H9 (cell line): ENCODE measurements around the gene TMEM120B. TPM values are rescaled to one million over a fixed set of nuclear protein-coding genes. Genes with fewer than 3 reads are reported as not detected.

ENCODE experiments used
- DNase-seq: peaks from one replicate; pipeline ENCODE4 v3.0.0-alpha.2; 2017
- H2AFZ ChIP-seq: one replicate; pipeline ENCODE4 v1.6.1; 2013; ENCODE audit warnings: mild to moderate bottlenecking, low read length, control low read depth, moderate library complexity
- H2AK5ac ChIP-seq: 2 replicates; pipeline ENCODE4 v1.6.1; 2013; ENCODE audit warnings: low read length, control low read depth, mixed read lengths; ENCODE audit not compliant: insufficient read length
- H2BK120ac ChIP-seq: one replicate; pipeline ENCODE4 v1.6.1; 2013; ENCODE audit warnings: low read depth, mild to moderate bottlenecking, low read length, control low read depth, inconsistent platforms; ENCODE audit not compliant: poor library complexity, severe bottlenecking
- H2BK12ac ChIP-seq: 2 replicates; pipeline ENCODE4 v1.6.1; 2013; ENCODE audit warnings: low read length, control low read depth, mixed read lengths, low read depth; ENCODE audit not compliant: insufficient read length
- H2BK15ac ChIP-seq: 2 replicates; pipeline ENCODE4 v1.6.1; 2013; ENCODE audit warnings: low read depth, low read length, control low read depth
- H2BK20ac ChIP-seq: one replicate; pipeline ENCODE4 v1.6.1; 2013; ENCODE audit warnings: low read depth, mild to moderate bottlenecking, low read length, control low read depth, inconsistent platforms; ENCODE audit not compliant: poor library complexity, severe bottlenecking
- H2BK5ac ChIP-seq: 2 replicates; pipeline ENCODE4 v1.6.1; 2013; ENCODE audit warnings: low read length, control low read depth, mixed read lengths; ENCODE audit not compliant: insufficient read length
- H3K14ac ChIP-seq: 2 replicates; pipeline ENCODE4 v1.6.1; 2013; ENCODE audit warnings: low read length, control low read depth; ENCODE audit not compliant: insufficient read depth
- H3K18ac ChIP-seq: 2 replicates; pipeline ENCODE4 v1.6.1; 2013; ENCODE audit warnings: low read depth, mild to moderate bottlenecking, mixed read lengths, low read length, control low read depth; ENCODE audit not compliant: insufficient read length
- H3K23ac ChIP-seq: 2 replicates; pipeline ENCODE4 v1.6.1; 2013; ENCODE audit warnings: low read length, control low read depth, mixed read lengths, low read depth; ENCODE audit not compliant: insufficient read length
- H3K23me2 ChIP-seq: 2 replicates; pipeline ENCODE4 v1.6.1; 2013; ENCODE audit warnings: low read depth, mild to moderate bottlenecking, mixed read lengths, low read length, control low read depth; ENCODE audit not compliant: insufficient read length, poor library complexity, severe bottlenecking
- H3K27ac ChIP-seq: 2 replicates; pipeline ENCODE4 v1.5.1; 2013; ENCODE audit warnings: low read length, control low read depth, mixed read lengths, low read depth; ENCODE audit not compliant: insufficient read length
- H3K27me3 ChIP-seq: 2 replicates; pipeline ENCODE4 v1.6.1; 2013; ENCODE audit warnings: low read length, control low read depth, inconsistent platforms; ENCODE audit not compliant: insufficient read depth
- H3K4ac ChIP-seq: 2 replicates; pipeline ENCODE4 v1.6.1; 2013; ENCODE audit warnings: low read depth, mild to moderate bottlenecking, control low read depth, inconsistent platforms, low read length, moderate library complexity
- H3K4me1 ChIP-seq: 2 replicates; pipeline ENCODE4 v1.6.1; 2013; ENCODE audit warnings: low read length, control low read depth, inconsistent platforms; ENCODE audit not compliant: insufficient read depth
- H3K4me2 ChIP-seq: 2 replicates; pipeline ENCODE4 v1.6.1; 2013; ENCODE audit warnings: low read length, control low read depth, mixed read lengths; ENCODE audit not compliant: insufficient read length, insufficient read depth
- H3K56ac ChIP-seq: 2 replicates; pipeline ENCODE4 v1.6.1; 2013; ENCODE audit warnings: low read depth, mild to moderate bottlenecking, mixed read lengths, low read length, control low read depth; ENCODE audit not compliant: insufficient read length
- H3K79me1 ChIP-seq: 2 replicates; pipeline ENCODE4 v1.6.1; 2013; ENCODE audit warnings: low read depth, mild to moderate bottlenecking, moderate library complexity, low read length, control low read depth, inconsistent platforms; ENCODE audit not compliant: insufficient read depth, poor library complexity, severe bottlenecking
- H3K79me2 ChIP-seq: 2 replicates; pipeline ENCODE4 v1.6.1; 2013; ENCODE audit warnings: low read length, control low read depth, inconsistent platforms; ENCODE audit not compliant: insufficient read depth
- H3K9ac ChIP-seq: 2 replicates; pipeline ENCODE4 v1.6.1; 2013; ENCODE audit warnings: low read length, control low read depth, mixed read lengths; ENCODE audit not compliant: insufficient read length; ENCODE audit errors: extremely low read depth
- H3K9me3 ChIP-seq: one replicate; pipeline ENCODE4 v1.6.1; 2013; ENCODE audit warnings: low read depth, low read length, inconsistent platforms; ENCODE audit not compliant: control insufficient read depth
- H3T11ph ChIP-seq: one replicate; pipeline ENCODE4 v1.6.1; 2013; ENCODE audit warnings: mild to moderate bottlenecking, low read length, control low read depth, inconsistent platforms
- H4K20me1 ChIP-seq: one replicate; pipeline ENCODE4 v1.6.1; 2013; ENCODE audit not compliant: control insufficient read depth, insufficient read length, insufficient read depth
- H4K5ac ChIP-seq: 2 replicates; pipeline ENCODE4 v1.6.1; 2013; ENCODE audit warnings: low read depth, mild to moderate bottlenecking, mixed read lengths, low read length, control low read depth; ENCODE audit not compliant: insufficient read length
- H4K8ac ChIP-seq: replicated peaks from 2 replicates; pipeline ENCODE4 v1.6.1; 2013; ENCODE audit warnings: low read length, control low read depth, mixed read lengths, low read depth; ENCODE audit not compliant: insufficient read length
- H4K91ac ChIP-seq: 2 replicates; pipeline ENCODE4 v1.6.1; 2013; ENCODE audit warnings: low read depth, mild to moderate bottlenecking, moderate library complexity, mixed read lengths, low read length, control low read depth; ENCODE audit not compliant: insufficient read length
- H3K27ac Mint-ChIP-seq, 3 experiments: 2 replicates in 2 of 3; 3 replicates in 1 of 3; pipeline ENCODE4 v1.8.0; 2020 to 2021; ENCODE audit warnings: mixed read lengths in 3 of 3, mild to moderate bottlenecking in 1 of 3, moderate library complexity in 1 of 3
- H3K27me3 Mint-ChIP-seq: 2 replicates; pipeline ENCODE4 v1.8.0; 2021; ENCODE audit warnings: low read depth, mild to moderate bottlenecking, moderate library complexity, mixed read lengths
- H3K36me3 Mint-ChIP-seq, 3 experiments: 2 replicates in 2 of 3; 3 replicates in 1 of 3; pipeline ENCODE4 v1.8.0; 2020 to 2021; ENCODE audit warnings: low read depth in 3 of 3, mixed read lengths in 3 of 3; ENCODE audit not compliant: insufficient read depth in 1 of 3
- H3K4me1 Mint-ChIP-seq, 2 experiments: 2 replicates each; pipeline ENCODE4 v1.8.0; 2020; ENCODE audit warnings: mixed read lengths in 2 of 2
- H3K4me3 Mint-ChIP-seq, 2 experiments: 2 replicates in 1 of 2; 3 replicates in 1 of 2; pipeline ENCODE4 v1.8.0; 2020 to 2021; ENCODE audit warnings: mild to moderate bottlenecking in 2 of 2, mixed read lengths in 2 of 2, moderate library complexity in 1 of 2
- H3K9me3 Mint-ChIP-seq, 2 experiments: 2 replicates in 1 of 2; 3 replicates in 1 of 2; pipeline ENCODE4 v1.8.0; 2020; ENCODE audit warnings: mild to moderate bottlenecking in 2 of 2, mixed read lengths in 2 of 2, moderate library complexity in 1 of 2
- CTCF ChIP-seq: fragments of 200-600 bp; sonication (generic); conservative IDR thresholded peaks from 3 replicates; pipeline ENCODE4 v1.8.0; 2021; ENCODE audit warnings: antibody characterized with exemption, mild to moderate bottlenecking
- WGBS: extraction: QIAGEN DNeasy Blood & Tissue Kit; methylation state at CpG from one replicate; pipeline ENCODE4 v1.1.7; 2013; ENCODE audit warnings: missing lambda C conversion rate, low lambda C conversion rate, mixed read lengths; ENCODE audit not compliant: insufficient read length; ENCODE audit errors: extremely low coverage; 5-methylcytosine and 5-hydroxymethylcytosine counted together
- total RNA-seq: library from RNA; stranded (reverse); gene quantifications from 2 replicates; pipeline ENCODE4 v1.2.1, GENCODE V29; 2021

Gene TMEM120B
- total RNA-seq, 1 experiment from 2014 or later, result 25.8 TPM

GRCh38 chr12:121788176-121788818 lies 75.7 kb downstream of the TMEM120B start:
- H3K79me1 ChIP-seq, result no peaks in the 10 kb centered on the region
- H3K23me2 ChIP-seq, result peaks cover 8% of the 10 kb centered on the region
- H2BK5ac ChIP-seq, result no peak overlapping the region
- no peak overlapping the region for H3K23ac ChIP-seq
- no peak overlapping the region for H3K18ac ChIP-seq
- H3K4me1 ChIP-seq, result no peaks in the 10 kb centered on the region
- H3K9ac ChIP-seq, result no peak overlapping the region
- H3K56ac ChIP-seq, result no peak overlapping the region
- DNase-seq, result no peak
- H3K27ac Mint-ChIP-seq, result no peak overlapping the region
- peaks cover 8% of the 10 kb centered on the region for H3K27me3 Mint-ChIP-seq
- no peak overlapping the region for H2AK5ac ChIP-seq
- no peak overlapping the region for H2BK12ac ChIP-seq
- H3K36me3 Mint-ChIP-seq, result peaks cover 1 to 25% (median 9%) of the 10 kb centered on the region in 3 experiments; a peak in 5 of 7 replicates
- H2BK120ac ChIP-seq, result no peak overlapping the region
- H4K5ac ChIP-seq, result no peak overlapping the region
- H4K8ac ChIP-seq, result no peak overlapping the region
- H2AFZ ChIP-seq, result no peak overlapping the region
- no peaks in the 10 kb centered on the region for H3K27me3 ChIP-seq
- H3K79me2 ChIP-seq, result no peaks in the 10 kb centered on the region
- no peak overlapping the region for H3T11ph ChIP-seq
- peaks cover 11 to 14% of the 10 kb centered on the region in 2 experiments for H3K4me1 Mint-ChIP-seq
- WGBS, result no CpG with 5 or more reads among the region's 7 CpGs
- no peak overlapping the region for H3K4ac ChIP-seq
- no peak overlapping the region for H3K4me2 ChIP-seq
- H2BK20ac ChIP-seq, result no peak overlapping the region
- no peak overlapping the region for H3K14ac ChIP-seq
- H3K27ac ChIP-seq, result no peak overlapping the region
- no peak overlapping the region for H4K91ac ChIP-seq
- no peaks in the 10 kb centered on the region for H4K20me1 ChIP-seq
- TF ChIP-seq CTCF, result no peak
- no peak overlapping the region for H2BK15ac ChIP-seq
- no peaks in the 10 kb centered on the region for H3K9me3 ChIP-seq
- no peak overlapping the region for H3K4me3 Mint-ChIP-seq
- no peaks in the 10 kb centered on the region; a peak in 1 of 5 replicates for H3K9me3 Mint-ChIP-seq
